Muscle of leg (tissue), 11 donors: ENCODE measurements around the gene FCGR3B. TPM values are rescaled to one million over a fixed set of nuclear protein-coding genes. Genes with fewer than 3 reads are reported as not detected.
"Not testable (repeated sequence)": the region's sequence is repeated elsewhere in the genome, so short reads cannot be mapped to it uniquely, and the experiment has no call there.

Source experiments
- DNase-seq: peaks from one replicate; pipeline ENCODE4 v3.0.0; 2013
- H3K27ac ChIP-seq: one replicate; pipeline ENCODE4 v1.5.1; 2013; ENCODE audit warnings: mild to moderate bottlenecking, low read length, control low read depth
- H3K27me3 ChIP-seq: one replicate; pipeline ENCODE4 v1.6.1; 2013; ENCODE audit warnings: low read length; ENCODE audit not compliant: control insufficient read depth, insufficient read depth
- H3K36me3 ChIP-seq: one replicate; pipeline ENCODE4 v1.6.1; 2013; ENCODE audit warnings: low read length; ENCODE audit not compliant: control insufficient read depth, insufficient read depth
- H3K4me1 ChIP-seq: one replicate; pipeline ENCODE4 v1.6.1; 2013; ENCODE audit warnings: low read length; ENCODE audit not compliant: control insufficient read depth, insufficient read depth
- H3K4me3 ChIP-seq: one replicate; pipeline ENCODE4 v1.5.1; 2013; ENCODE audit warnings: low read length, control low read depth
- H3K9me3 ChIP-seq: replicated peaks from 2 replicates; pipeline ENCODE4 v1.6.1; 2013; ENCODE audit warnings: low read depth, low read length; ENCODE audit not compliant: control insufficient read depth
- WGBS: methylation state at CpG from one replicate; pipeline ENCODE4 v1.1.5; 2013; ENCODE audit warnings: missing lambda C conversion rate; ENCODE audit not compliant: insufficient coverage; 5-methylcytosine and 5-hydroxymethylcytosine counted together
- polyA plus RNA-seq, 8 donors: library from polyadenylated mRNA; unstranded; fragments of 120-200 nt; gene quantifications; one replicate each; pipeline versions ENCODE4 v1.2.1 to v1.2.3, GENCODE V29; 2013; ENCODE audit warnings: inconsistent platforms in 1 of 8, low replicate concordance in 1 of 8; ENCODE audit not compliant: insufficient read length in 8 of 8, insufficient read depth in 1 of 8
- total RNA-seq: library from RNA; stranded (reverse); fragments of 120-200 nt; gene quantifications from one replicate; pipeline ENCODE4 v1.2.4, GENCODE V29; 2013

Gene FCGR3B
- total and polyA plus RNA-seq, 9 donors: 0.13 to 1.8 (median 0.43) TPM

GRCh38 chr1:161588596-161588995, 42.4 kb downstream of the FCGR3B start:
- not testable (repeated sequence) for DNase-seq, H3K4me1 ChIP-seq, H3K27ac ChIP-seq, H3K27me3 ChIP-seq, H3K36me3 ChIP-seq, H3K9me3 ChIP-seq, H3K4me3 ChIP-seq
- WGBS: no CpG with 5 or more reads among the region's 6 CpGs

DNA sequence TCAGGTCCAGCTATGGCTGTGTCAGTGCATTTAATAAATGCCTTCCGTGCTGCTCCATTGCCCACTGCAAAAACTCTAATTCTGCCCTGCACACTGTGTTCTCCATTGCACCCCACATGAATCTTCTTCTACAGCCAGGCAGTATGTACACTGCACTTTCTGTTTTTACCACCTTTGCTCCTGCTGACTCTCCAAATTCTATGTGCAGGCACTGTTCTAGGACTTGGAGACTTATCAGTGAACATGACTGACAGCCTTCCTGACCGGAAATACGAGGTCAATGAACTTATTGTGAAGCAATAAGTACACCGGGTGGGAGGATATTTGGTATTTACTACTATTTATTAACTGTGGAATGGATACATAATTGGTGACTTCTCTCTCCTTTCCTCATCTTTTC, 48.1 kb downstream of the FCGR3B start:
- not testable (repeated sequence) for H3K4me3 ChIP-seq
- WGBS: no CpG with 5 or more reads among the region's 4 CpGs

DNA sequence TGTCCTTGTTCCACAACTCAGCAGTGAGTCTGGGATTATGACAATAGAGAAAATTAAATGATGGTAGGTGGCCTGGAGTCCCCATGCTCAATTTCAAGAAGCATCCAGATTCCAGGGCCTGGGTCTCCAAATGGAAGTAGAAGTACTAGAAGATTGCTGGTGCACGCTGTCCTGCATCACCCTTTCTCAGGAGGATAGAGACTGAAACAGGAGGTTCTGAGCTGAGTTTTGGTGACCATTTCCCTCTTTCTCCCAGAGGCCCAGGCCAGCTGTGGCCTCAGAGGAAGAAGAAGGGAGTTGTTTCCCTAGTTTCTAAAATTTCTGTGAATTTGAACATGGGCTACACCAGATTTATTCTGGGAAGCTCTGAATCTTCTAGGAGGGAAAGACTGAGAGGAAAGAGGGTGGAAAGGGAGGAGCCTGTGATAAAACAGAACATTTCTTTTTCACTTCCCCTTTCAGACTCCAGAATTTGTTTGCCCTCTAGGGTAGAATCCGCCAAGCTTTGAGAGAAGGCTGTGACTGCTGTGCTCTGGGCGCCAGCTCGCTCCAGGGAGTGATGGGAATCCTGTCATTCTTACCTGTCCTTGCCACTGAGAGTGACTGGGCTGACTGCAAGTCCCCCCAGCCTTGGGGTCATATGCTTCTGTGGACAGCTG, 50.0 kb downstream of the FCGR3B start:
- not testable (repeated sequence) for DNase-seq, H3K27me3 ChIP-seq, H3K4me3 ChIP-seq, H3K9me3 ChIP-seq, H3K36me3 ChIP-seq, H3K4me1 ChIP-seq, H3K27ac ChIP-seq
- WGBS: no CpG with 5 or more reads among the region's 4 CpGs

More for the DNA sequence above, 48.1 kb downstream of the FCGR3B start:
- H3K36me3 ChIP-seq, DNase-seq, H3K27me3 ChIP-seq, H3K4me1 ChIP-seq, H3K9me3 ChIP-seq, H3K27ac ChIP-seq: not testable (repeated sequence)

DNA sequence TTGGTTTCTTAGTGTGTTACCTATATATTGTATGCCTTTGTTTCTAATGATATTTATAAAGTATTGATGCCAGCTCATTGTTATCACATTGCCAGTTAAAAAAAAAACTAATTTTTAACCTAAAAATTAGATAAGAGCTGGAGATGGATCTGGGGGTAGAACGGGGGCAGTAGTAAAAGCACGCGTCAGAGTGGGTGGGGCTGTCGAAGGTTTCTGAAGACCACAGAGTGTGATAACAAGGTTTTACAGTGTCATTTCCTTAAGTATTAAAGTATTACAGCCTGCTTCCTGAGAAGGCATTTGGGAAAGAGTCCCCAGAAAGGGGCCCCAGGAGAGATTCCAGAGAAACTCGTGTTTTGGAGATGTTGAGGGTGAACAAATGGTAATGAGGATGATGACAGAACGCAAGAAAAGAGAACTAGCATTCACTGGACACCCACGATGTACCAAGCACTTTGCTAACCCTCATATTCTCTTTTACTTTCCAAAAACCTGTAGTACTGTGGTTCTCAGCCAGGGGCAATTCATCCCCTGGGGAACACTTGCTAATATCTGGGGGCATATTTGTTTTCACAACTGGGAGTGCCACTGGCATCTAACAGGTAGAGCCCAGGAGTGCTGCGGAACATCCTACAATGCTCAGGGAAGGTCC, 51.0 kb downstream of the FCGR3B start:
- not testable (repeated sequence) for H3K27me3 ChIP-seq, H3K4me3 ChIP-seq, DNase-seq, H3K27ac ChIP-seq, H3K4me1 ChIP-seq, H3K36me3 ChIP-seq, H3K9me3 ChIP-seq
- no CpG with 5 or more reads among the region's 8 CpGs for WGBS

- not testable (repeated sequence) for DNase-seq, H3K27ac ChIP-seq, H3K4me3 ChIP-seq, H3K9me3 ChIP-seq, H3K27me3 ChIP-seq, H3K4me1 ChIP-seq, H3K36me3 ChIP-seq
Observed at GRCh38 chr1:161576676-161577075, 54.3 kb downstream of the FCGR3B start.

Other genes starting within 250 kb of the FCGR3B start
- 4.8 TPM for gene FCGR2A, start 125.7 kb downstream of the FCGR3B start, total RNA-seq
- gene FCGR2A, start 125.7 kb downstream of the FCGR3B start, polyA plus RNA-seq: 1 to 10 TPM; 3.7 to 6.5 (median 5.1) TPM
- 0.49 TPM for gene HSPA6, start 106.6 kb downstream of the FCGR3B start, total RNA-seq
- under 1 TPM; 0.31 to 0.84 (median 0.61) TPM for gene HSPA6, start 106.6 kb downstream of the FCGR3B start, polyA plus RNA-seq
- gene FCGR3A, start 81.4 kb downstream of the FCGR3B start, total RNA-seq: 0.66 TPM
- gene FCGR3A, start 81.4 kb downstream of the FCGR3B start, polyA plus RNA-seq: 1 to 10 TPM in 7 of 8 donors, under 1 TPM in 1; 0.99 to 3.1 (median 1.9) TPM
- 0.22 TPM for gene FCGR2B, start 32.0 kb upstream of the FCGR3B start, total RNA-seq
- under 1 TPM in 7 of 8 donors, not detected in 1; 0.07 to 0.42 (median 0.15) TPM for gene FCGR2B, start 32.0 kb upstream of the FCGR3B start, polyA plus RNA-seq
- 0.35 TPM for gene FCRLA, start 76.1 kb upstream of the FCGR3B start, total RNA-seq
- under 1 TPM in 7 of 8 donors, not detected in 1; 0.23 to 0.74 (median 0.48) TPM for gene FCRLA, start 76.1 kb upstream of the FCGR3B start, polyA plus RNA-seq
- 0.40 TPM for gene FCRLB, start 90.4 kb upstream of the FCGR3B start, total RNA-seq
- under 1 TPM; 0.31 to 0.79 (median 0.43) TPM for gene FCRLB, start 90.4 kb upstream of the FCGR3B start, polyA plus RNA-seq
- gene DUSP12, start 118.6 kb upstream of the FCGR3B start, total RNA-seq: 32.3 TPM
- 10 to 100 TPM; 21.6 to 27.1 (median 23.5) TPM for gene DUSP12, start 118.6 kb upstream of the FCGR3B start, polyA plus RNA-seq
- 15.5 TPM for gene ATF6, start 135.1 kb upstream of the FCGR3B start, total RNA-seq
- gene ATF6, start 135.1 kb upstream of the FCGR3B start, polyA plus RNA-seq: 10 to 100 TPM; 13.4 to 21.0 (median 16.4) TPM